ENCODE data around the gene DUOX1.

DUOX1 gene

DNA sequence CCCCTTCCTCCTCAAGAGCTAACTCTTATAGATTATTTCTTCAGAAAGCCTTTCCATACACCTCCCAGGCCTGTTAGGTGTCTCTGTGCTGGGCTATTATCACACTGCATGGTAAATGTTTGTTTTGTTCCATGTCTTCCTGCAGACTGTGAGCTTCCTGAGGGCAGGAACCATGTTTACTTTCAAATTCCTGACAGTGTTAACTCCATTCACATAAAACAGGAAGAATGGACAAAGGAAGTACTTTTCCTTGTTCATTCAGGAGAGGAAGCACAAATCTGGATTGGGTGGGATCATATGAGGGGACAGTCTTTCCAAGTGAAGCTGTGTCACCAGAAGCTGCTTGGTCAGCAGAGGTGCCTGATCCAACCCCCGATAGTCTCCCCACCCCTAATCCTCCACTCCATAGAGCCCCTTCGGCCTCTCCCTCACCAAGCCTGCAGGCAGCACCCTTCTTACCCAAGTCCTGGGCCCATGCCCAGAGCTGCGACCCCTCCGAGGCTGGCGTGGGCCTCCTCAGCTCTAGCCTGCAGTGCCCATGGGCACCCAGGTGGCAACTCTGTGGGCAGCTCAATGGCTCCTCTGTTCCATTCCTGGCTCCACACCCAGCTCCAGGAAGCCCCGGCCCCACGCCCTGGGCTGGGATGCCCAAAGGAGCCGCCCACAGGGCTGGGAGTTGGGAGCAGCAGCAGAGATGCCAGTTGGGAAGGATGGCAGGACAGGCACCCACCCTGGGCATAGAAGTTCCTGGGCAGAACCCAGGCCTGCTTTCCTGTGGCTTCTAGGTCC, 51.0 kb downstream of the DUOX1 start:
- Histone ChIP-seq H3K9me3 (ENCODE audit: low read depth, low read length) (no peaks in the 10 kb centered on the region), H3K36me3 (ENCODE audit: insufficient read depth, low read length) (no peaks in the 10 kb centered on the region; the same call in 1 of the 2 replicates), H3K27ac (no peak overlapping the region), H3K4me3 (no peak overlapping the region), H3K9ac (ENCODE audit: insufficient read length) (no peak overlapping the region)
- TF ChIP-seq FOXP2 (optimal IDR thresholded peaks at IDR 0.05; ENCODE audit: control extremely low read depth, extremely low read length, insufficient read depth), result no peak
- DNase-seq (ENCODE audit: low read depth, low spot score), result no peak

DNA sequence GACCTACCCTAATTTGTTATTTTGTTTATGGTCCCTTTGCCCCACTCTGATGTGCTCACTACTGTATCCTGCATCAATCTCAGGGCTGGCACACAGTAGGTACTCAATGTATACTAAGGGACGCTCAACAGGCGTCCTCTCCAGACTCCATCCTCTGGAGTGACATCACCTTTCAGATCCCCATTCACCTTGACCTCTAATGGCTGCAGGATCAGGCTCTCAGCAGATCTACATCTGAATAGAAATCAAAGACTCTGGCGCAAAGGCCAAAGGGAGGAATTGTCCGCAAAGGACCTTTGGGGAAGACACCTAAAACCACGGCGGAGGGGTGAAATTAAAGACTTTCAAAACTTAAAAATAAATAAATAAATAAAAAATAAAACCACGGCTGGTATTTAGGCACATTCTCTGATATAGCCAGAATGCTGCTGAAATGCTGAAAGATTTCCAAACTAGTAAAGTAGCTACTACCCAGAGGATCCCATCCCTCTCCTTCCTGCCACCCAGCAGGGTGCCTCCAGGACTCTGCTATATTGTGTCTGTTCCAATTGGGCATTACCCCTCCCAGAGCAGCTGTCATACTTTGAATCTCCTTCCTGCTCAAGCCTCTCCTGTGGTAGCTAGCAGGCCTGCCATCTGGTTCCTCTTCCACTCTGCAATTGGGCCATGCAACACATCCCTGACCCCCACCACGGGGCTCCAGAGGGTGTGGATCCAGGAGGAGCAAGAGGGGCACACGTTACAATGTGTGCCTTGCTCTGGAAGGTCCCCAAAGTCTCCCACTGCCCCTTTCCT, 51.9 kb downstream of the DUOX1 start:
- peak overlapping the region; percentile 34; the same call in 1 of the 2 replicates for H3K4me3 ChIP-seq
- no peak for DNase-seq (ENCODE audit: low read depth, low spot score)

DNA sequence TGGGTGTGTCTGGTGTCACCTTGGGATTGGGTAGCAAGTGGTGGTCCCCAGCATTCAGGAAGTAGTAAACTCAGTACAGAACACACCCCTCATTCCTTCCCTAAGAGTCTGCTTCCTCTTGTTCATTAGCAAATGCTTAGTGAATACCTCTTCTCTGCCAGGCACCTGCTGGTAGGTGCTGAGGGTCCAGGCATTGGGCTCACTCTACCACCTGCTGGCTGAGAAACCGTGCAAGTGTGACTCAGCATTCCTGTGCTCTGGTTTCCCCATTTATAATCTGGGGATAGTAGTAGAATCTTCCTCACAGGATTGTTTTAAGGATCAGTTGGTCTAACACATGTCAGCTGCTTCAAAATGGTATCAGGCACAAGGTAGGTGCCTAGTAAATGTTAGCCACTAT, 53.2 kb downstream of the DUOX1 start:
- Histone ChIP-seq H3K27ac (peak overlapping the region; percentile 73), H3K36me3 (ENCODE audit: insufficient read depth, low read length) (no peaks in the 10 kb centered on the region; the same call in 1 of the 2 replicates), H3K4me3 (no peak overlapping the region), H3K9ac (ENCODE audit: insufficient read length) (no peak overlapping the region), H3K9me3 (ENCODE audit: low read depth, low read length) (no peaks in the 10 kb centered on the region)
- DNase-seq (ENCODE audit: low read depth, low spot score), result no peak
- TF ChIP-seq EZH2 (IDR thresholded peaks at IDR 0.05) (no peak), POLR2AphosphoS5 (IDR thresholded peaks at IDR 0.05; ENCODE audit: borderline replicate concordance, low read depth, low read length) (no peak), FOXP2 (optimal IDR thresholded peaks at IDR 0.05; ENCODE audit: control extremely low read depth, extremely low read length, insufficient read depth) (no peak)

More for the DNA sequence above, 51.9 kb downstream of the DUOX1 start:
- TF ChIP-seq FOXP2 (optimal IDR thresholded peaks at IDR 0.05; ENCODE audit: control extremely low read depth, extremely low read length, insufficient read depth), result no peak
- TF ChIP-seq EZH2 (IDR thresholded peaks at IDR 0.05), result no peak
- TF ChIP-seq POLR2AphosphoS5 (IDR thresholded peaks at IDR 0.05; ENCODE audit: borderline replicate concordance, low read depth, low read length), result no peak
- Histone ChIP-seq H3K9ac (ENCODE audit: insufficient read length) (no peak overlapping the region), H3K9me3 (ENCODE audit: low read depth, low read length) (no peaks in the 10 kb centered on the region), H3K27ac (peak overlapping the region; percentile 73; the same call in 1 of the 2 replicates), H3K36me3 (ENCODE audit: insufficient read depth, low read length) (no peaks in the 10 kb centered on the region; the same call in 1 of the 2 replicates)

- DNase-seq (ENCODE audit: low read depth, low spot score), result no peak
- Histone ChIP-seq H3K4me3 (no peak overlapping the region), H3K9ac (ENCODE audit: insufficient read length) (no peak overlapping the region), H3K9me3 (ENCODE audit: low read depth, low read length) (no peaks in the 10 kb centered on the region), H3K36me3 (ENCODE audit: insufficient read depth, low read length) (no peaks in the 10 kb centered on the region), H3K27ac (peak overlapping the region; percentile 73)
- no peak for TF ChIP-seq POLR2AphosphoS5 (IDR thresholded peaks at IDR 0.05; ENCODE audit: borderline replicate concordance, low read depth, low read length)
- TF ChIP-seq EZH2 (IDR thresholded peaks at IDR 0.05), result no peak
- TF ChIP-seq FOXP2 (optimal IDR thresholded peaks at IDR 0.05; ENCODE audit: control extremely low read depth, extremely low read length, insufficient read depth), result no peak
These were observed 53.7 kb downstream of the DUOX1 start for GRCh38 chr15:45183511-45183910.

- DNase-seq (ENCODE audit: low read depth, low spot score), result no peak
- no peak overlapping the region for H3K4me3 ChIP-seq
These were observed 54.8 kb downstream of the DUOX1 start for GRCh38 chr15:45184562-45185041.

GRCh38 chr15:45185069-45185779, 55.4 kb downstream of the DUOX1 start:
- Histone ChIP-seq H3K27ac (no peak overlapping the region), H3K9me3 (ENCODE audit: low read depth, low read length) (no peaks in the 10 kb centered on the region), H3K9ac (ENCODE audit: insufficient read length) (no peak overlapping the region), H3K4me3 (peak overlapping the region; percentile 34; the same call in 1 of the 2 replicates), H3K36me3 (ENCODE audit: insufficient read depth, low read length) (no peaks in the 10 kb centered on the region)
- TF ChIP-seq EZH2 (IDR thresholded peaks at IDR 0.05), result no peak
- no peak for TF ChIP-seq POLR2AphosphoS5 (IDR thresholded peaks at IDR 0.05; ENCODE audit: borderline replicate concordance, low read depth, low read length)
- TF ChIP-seq FOXP2 (optimal IDR thresholded peaks at IDR 0.05; ENCODE audit: control extremely low read depth, extremely low read length, insufficient read depth), result no peak
- DNase-seq (ENCODE audit: low read depth, low spot score), result no peak

More at GRCh38 chr15:45184562-45185041, 54.8 kb downstream of the DUOX1 start:
- no peak overlapping the region for H3K9ac ChIP-seq (ENCODE audit: insufficient read length)
- no peak overlapping the region for H3K27ac ChIP-seq
- H3K36me3 ChIP-seq (ENCODE audit: insufficient read depth, low read length), result no peaks in the 10 kb centered on the region
- TF ChIP-seq POLR2AphosphoS5 (IDR thresholded peaks at IDR 0.05; ENCODE audit: borderline replicate concordance, low read depth, low read length) (no peak), FOXP2 (optimal IDR thresholded peaks at IDR 0.05; ENCODE audit: control extremely low read depth, extremely low read length, insufficient read depth) (no peak), EZH2 (IDR thresholded peaks at IDR 0.05) (no peak)
- no peaks in the 10 kb centered on the region for H3K9me3 ChIP-seq (ENCODE audit: low read depth, low read length)

GRCh38 chr15:45185903-45186770, 56.3 kb downstream of the DUOX1 start:
- no peak overlapping the region for H3K27ac ChIP-seq
- H3K9me3 ChIP-seq (ENCODE audit: low read depth, low read length), result no peaks in the 10 kb centered on the region
- peak overlapping the region; percentile 72 for H3K9ac ChIP-seq (ENCODE audit: insufficient read length)
- H3K36me3 ChIP-seq (ENCODE audit: insufficient read depth, low read length), result no peaks in the 10 kb centered on the region
- TF ChIP-seq POLR2AphosphoS5 (IDR thresholded peaks at IDR 0.05; ENCODE audit: borderline replicate concordance, low read depth, low read length) (no peak), EZH2 (IDR thresholded peaks at IDR 0.05) (no peak), FOXP2 (optimal IDR thresholded peaks at IDR 0.05; ENCODE audit: control extremely low read depth, extremely low read length, insufficient read depth) (no peak)
- peak overlapping the region; percentile 85 for H3K4me3 ChIP-seq
- DNase-seq (ENCODE audit: low read depth, low spot score), result no peak
